SW480 (cell line): ENCODE results near the gene FAM222A.

Source experiments
- DNase-seq: peaks from one replicate; pipeline ENCODE4 v3.0.0-alpha.2; 2016; ENCODE audit warnings: low spot score

The FAM222A gene

DNA sequence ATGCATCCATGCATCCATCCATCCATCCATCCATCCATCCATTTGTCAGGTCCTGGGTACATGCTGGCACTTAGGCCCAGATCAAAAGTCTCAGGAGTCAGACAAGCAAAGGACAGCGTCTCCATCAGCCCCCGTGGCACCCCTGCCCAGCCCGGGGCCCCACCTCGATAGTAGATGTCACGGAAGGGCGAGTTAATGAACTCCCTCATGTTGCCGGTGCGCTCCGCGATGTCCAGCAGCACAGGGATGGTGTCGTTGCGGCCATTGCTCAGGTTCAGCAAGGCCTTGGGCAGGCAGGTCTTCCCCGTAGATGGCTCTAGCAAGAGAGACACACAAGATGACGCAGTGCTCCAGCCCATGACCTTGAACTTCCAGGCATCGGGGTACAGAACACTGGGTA is 89.2 kb downstream of the FAM222A start:
- no peak for DNase-seq

DNA sequence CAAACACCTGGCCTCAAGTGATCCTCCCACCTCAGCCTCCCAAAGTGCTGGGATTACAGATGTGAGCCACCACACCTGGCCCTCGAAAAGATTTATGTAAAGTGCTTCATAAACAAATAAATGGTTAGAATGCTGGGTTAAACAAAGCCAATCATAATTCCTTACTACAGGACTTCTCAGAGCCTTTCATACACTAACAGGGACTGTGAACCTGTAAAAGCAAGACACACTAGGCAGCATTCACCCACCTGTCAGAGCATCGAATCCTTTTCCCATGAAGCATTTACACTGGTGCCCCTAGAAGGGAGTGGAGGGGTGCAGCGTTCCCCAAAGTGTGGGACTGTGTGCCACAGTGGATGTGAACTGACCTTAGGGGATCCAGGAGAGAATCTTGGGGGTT is 90.1 kb downstream of the FAM222A start:
- DNase-seq = no peak

DNA sequence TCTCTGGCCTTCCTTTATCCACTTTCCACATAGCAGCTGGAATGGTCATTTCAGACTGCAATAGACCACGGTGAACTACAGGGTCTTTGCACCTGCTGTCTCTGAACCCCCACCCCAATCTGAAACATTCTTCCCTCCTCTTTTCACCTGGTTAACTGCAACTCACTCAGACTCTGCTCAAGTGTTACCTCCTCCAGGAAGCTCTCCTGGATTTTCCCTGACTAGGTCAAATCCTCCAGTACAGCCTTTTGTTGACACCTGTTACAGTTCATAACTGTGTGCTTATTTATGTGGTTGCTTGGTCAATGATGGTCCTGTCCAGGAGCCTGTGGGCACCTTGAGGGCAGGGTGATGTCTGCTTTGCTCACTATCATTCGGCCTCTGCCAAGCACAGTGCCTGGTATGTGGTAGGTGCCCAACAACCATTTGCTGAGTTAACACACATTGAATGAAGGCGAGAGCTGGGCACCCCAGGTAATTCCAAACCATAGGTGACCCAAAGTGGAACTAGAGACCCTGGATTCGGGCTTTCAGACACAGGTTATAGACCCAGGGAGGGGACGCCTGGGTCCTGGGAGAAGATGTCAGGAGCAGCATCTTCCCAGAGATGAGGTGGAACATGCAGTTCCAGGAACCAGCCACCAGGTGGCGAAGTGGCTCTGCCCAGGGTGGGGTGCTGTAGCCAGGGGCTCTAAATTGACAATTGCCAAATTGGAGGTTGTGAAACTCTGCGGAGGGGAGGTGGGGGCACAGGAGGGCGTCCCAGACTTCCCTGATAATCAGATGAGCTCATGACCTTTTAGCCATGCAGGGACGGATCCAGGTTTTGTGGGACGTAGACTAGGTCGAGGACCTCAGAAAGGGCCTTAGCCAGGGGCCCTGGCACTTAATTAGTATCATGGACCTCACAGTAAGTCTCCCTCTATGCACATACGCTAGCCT is 91.5 kb downstream of the FAM222A start:
- no peak for DNase-seq

DNA sequence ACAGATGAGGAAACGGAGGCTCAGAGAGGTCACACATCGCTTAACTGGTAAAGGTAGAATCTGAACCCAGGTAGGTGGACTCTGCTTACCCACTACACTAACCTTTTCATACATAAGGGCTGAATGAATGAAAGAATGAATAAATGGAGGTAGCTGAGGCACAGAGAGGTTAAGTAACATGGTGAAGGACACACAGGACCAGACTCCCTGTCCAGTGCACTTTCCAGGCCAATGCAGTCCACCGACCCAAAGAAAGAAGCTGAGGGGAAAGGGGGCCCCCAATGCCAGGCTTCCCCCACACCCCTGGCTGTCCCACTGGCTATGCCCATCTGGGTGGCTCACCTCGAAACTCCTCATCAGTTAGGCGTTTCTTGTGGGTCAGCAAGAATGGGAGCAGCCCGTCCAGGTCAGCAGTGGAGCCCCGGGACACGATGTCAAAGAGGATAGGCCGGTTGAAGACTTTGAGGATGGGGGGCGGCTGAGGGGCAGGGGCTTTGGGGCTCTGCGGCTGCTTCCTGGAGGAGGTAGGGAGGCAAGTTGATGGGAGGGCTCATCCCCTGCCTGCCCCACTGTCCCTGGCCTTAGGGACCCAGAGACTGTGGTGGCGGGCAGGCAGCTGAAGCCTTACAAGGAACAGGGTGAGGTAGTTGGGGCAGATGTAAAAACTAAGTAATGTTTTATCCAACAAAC is 94.5 kb downstream of the FAM222A start:
- no peak for DNase-seq

DNA sequence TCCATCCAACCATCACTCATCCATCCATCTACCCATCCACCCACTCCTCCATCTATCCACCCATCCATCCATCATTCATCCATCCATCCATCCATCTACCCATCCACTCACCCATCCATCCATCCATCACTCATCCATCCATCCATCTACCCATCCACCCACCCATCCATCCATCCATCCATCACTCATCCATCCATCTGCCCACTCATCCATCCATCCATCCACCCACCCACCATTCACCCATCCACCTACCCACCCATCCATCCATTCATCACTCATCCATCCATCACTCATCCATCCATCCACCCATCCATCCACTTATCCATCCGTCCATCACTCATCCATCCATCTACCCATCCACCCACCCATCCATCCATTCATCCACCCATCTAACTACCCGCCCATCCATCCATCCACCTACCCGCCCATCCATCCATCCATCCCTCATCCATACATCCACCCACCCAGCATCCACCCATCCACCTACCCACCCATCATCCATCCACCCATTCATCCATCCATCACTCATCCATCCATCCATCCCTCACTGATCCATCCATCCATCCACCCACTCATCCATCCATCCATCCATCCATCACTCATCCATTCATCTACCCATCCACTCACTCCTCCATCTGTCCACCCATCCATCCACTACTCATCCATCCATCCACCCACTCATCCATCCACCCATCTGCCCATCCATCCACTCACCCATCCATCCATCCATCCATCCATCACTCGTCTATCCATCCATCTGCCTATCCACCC is 95.4 kb downstream of the FAM222A start:
- no peak for DNase-seq

DNA sequence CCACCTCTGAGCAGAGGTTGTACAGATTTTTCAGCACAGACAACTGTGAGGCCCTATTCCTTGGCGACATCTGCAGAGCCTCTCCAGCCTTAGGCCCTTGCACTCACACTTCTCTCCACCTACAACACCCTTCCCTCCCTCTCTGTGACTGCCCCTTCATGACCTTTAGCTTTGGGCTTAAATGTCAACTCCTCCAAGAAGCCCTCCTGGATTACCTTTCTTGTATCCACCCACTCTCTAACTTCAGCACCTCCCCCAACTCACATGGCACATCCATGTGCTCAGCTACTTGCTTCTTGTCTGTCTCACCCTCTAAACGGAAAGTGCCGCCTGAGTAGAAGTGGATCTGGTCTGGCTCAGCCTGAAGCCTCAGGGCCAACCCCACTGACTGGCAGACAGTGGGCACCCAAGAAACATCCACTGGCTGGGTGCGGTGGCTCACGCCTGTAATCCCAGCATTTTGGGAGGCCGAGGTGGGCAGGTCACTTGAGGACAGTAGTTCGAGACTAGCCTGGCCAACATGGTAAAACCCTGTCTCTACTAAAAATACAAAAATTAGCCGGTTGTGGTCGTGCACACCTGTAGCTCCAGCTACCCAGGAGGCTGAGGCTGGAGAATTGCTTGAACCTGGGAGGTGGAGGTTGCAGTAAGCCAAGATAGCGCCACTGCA is 97.5 kb downstream of the FAM222A start:
- DNase-seq = no peak

DNA sequence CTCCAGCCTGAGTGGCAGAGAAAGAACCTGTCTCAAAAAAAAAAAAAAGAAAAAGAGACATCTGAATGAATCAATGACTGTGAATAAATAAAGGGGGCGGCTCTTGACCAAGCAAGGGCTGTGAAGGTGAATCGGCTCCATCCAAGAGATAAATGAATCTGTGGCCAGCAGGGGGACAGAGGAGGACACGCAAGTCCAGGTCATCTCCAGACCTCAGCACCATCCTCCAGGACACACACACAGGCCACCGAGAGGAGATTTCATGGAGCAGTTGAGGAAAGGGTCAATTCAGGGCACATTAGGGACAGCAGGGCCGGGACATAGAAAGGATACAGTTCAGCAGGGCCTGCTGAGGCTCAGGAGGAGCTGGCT is 98.0 kb downstream of the FAM222A start:
- DNase-seq = no peak

DNA sequence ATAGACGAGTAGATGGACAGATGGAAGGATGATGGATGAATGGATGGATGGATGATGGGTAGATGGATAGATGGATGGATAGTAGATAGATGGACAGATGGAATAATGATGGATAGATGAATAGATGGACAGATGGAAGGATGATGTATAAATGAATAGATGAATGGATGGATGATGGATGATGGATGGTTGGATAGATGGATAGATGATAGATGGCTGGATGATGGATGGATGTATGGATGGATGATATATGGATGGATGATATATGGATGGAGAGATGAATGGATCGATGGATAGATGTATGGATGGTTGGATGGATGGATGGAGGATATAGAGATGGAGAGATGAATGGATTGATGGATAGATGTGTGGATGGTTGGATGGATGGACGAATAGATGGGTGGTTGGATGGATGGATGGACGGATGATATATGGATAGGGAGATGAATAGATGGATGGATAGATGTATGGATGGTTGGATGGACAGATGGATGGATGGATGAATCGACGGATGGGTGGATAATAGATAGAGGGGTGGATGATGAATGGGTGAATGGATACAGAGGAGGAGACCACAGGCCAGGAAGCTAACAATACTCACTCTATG is 100.3 kb downstream of the FAM222A start:
- no peak for DNase-seq

DNA sequence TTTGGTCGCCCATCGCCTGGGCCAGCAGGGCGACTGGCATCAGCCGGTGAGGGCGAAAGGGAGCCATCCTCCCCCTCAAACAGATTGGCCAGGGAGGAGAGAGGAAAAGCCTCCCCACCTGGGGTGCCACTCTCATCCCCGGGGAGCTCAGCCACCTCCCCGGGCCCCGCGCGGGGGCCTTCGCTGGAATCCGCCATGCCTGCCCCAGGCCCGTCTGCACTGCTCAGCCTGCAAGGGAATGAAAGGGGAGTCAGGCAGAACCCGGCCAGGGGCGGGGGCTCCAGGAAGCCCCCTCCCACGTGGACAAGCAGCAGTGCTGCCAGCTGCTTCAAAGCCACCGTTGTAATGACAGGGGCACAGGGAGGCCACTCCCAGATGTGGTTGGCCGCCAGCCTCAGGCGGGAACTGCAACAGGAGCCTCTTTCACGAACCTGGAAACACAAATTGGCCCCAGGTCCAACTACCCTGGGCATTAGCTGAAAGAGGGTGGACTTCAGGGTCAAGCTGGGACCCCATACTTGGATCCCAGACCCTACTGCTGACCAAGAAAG is 101.0 kb downstream of the FAM222A start:
- no peak for DNase-seq

DNA sequence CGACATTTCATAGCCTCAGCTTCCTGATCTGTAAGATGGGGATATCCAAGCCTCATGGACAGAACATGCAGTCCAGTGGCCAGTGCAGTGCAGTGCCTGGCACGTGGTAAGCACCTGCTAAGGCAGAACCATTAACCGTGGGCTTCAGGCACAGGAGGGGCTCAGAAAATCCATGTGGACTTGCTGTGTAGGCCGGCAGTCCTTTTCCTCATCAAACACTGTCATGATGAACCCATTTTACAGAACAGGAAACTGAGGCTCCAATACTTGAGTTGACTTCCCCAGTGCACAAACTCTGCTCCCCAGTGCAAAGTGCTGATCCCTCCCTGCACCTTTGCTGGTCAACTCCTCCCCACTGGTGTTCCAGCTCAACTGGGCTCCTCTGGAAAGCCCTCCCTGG is 101.6 kb downstream of the FAM222A start:
- DNase-seq = no peak

DNA sequence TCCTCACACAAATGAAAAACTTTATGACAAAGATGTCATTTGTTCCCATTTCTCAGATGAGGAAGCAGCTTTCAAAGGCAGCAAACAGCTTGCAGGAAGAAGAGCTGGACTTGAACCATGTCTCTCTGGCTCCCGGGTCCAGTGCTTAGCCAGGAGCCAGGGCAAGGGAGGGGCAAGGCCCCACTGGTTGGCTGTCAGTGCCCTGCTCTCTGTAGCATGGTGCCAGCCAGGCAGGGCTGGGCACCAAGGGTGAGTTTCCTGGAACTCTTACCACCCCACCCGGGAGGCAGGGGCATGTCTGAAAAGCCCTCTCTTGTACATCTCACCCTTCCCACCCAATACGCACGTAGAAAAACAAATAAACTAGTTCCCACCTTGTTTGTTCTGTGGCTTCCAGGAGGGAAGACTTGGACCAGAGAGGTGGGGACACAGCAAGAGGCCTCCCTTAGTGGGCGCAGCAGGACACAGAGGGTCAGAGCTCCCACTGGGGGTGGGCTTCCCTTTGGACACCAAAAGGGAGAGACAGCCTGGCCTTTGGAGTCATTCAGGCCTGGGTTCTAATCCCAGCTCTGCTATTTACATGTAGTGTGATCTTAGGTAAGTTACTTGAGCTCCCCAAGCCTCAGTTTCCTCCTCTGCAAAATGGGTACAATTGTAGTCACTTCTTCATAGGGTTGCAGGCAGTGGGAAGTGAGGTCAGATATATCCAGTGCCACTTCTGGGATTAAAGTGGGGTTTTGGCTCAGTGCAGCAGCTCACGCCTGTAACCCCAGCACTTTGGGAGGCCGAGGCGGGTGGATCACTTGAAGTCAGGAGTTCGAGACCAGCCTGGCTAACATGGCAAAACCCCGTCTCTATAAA is 102.4 kb downstream of the FAM222A start:
- no peak for DNase-seq

DNA sequence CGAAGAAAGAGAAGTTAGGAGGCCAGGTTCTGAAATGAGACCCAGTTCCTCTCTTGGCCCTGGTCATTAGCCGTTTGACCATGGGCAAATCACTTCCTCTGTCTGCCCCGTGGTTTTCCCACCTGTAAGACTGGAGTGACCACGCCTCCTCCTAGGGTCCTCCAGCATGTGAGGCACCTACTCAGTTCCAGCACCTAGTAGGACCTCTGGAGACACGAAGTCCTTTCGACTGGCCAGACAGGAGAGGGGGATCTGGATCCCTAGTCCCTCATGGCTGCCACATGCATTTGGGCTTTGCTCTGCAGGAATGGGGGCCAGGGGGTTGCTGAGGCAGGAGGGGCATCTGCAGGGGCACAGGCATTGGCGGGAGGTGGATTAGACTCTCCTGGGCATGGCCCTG is 103.2 kb downstream of the FAM222A start:
- DNase-seq = no peak

DNA sequence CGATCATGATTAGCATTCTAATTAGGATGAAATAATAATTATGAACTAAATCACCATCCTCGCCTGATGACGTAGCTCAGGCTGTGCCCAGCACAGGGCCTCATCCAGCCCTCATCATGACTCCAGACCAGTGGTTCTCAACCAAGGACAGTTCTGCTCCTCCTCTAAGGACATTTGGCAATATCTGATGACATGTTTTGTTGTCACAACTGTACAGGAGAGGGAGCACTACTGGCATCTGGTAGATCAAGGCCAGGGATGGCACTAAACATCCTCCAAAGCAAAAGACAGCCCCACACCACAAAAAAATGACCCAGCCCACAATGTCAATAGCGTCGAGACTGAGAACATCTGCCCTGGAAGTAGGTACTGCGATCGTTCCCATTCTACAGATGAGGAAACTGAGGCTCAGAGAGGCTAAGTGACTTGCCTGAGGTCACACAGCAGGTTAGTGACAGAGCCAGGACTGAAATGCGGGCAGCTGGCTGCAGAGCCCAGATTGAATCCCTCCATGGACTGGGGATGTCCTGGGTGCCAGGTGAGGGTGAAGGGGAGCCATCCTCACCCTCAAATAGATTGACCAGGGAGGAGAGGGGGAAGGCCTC is 104.1 kb downstream of the FAM222A start:
- DNase-seq = no peak

DNA sequence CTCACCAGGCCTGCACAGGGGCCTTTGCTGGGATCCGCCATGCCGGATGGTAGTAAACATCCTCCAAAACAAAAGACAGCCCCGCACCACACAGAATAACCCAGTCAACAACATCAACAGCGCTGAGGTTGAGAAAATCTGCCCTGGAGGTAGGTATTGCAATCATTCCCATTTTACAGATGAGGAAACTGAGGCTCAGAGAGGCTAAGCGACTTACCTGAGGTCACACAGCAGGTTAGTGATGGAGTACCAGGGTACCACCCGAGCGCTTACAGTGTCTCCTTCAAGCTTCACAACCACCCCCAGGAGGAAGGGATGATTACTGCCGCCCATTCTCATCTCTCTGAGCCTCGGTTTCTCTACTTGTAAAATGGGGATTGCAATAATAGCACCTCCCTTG is 104.6 kb downstream of the FAM222A start:
- no peak for DNase-seq

DNA sequence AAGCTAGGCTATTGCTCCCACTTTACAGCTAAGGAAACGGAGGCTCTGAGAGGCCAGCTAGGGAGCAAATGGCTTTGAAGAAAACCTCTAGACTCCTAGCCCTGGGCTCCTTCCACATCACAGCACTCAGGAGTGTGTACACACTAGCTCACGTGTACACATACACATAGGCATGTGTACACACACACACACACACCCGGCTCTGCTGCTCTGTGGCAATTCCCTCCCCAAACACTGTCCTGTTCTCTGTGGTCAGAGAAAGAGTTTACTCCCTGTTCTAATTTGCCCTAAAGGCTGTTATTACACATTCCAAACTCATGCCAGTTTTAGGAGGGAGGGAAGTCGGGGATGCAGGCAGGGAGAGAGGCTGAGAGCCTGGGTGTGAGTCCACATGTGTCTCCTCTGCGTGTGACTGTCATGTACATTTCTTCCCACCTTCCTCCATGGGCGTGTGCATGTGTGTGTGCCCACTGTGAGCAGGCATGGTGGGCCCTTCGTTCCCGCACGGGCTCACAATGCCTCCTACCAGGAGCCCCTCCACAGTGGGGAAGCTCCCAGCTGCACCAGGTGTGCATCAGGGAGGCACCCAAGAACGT is 105.4 kb downstream of the FAM222A start:
- DNase-seq = peak; percentile 30
